HG03342 (cell line): ENCODE measurements around the gene MEX3D.
"Not testable (repeated sequence)": the region's sequence is repeated elsewhere in the genome, so short reads cannot be mapped to it uniquely, and the experiment has no call there.

Experiments
- ATAC-seq: cut with Tn5 transposase; IDR thresholded peaks from one replicate; pipeline ENCODE4 v1.9.1; 2021; ENCODE audit warnings: mild to moderate bottlenecking, moderate library complexity; ENCODE audit not compliant: unreplicated experiment

Gene MEX3D

DNA sequence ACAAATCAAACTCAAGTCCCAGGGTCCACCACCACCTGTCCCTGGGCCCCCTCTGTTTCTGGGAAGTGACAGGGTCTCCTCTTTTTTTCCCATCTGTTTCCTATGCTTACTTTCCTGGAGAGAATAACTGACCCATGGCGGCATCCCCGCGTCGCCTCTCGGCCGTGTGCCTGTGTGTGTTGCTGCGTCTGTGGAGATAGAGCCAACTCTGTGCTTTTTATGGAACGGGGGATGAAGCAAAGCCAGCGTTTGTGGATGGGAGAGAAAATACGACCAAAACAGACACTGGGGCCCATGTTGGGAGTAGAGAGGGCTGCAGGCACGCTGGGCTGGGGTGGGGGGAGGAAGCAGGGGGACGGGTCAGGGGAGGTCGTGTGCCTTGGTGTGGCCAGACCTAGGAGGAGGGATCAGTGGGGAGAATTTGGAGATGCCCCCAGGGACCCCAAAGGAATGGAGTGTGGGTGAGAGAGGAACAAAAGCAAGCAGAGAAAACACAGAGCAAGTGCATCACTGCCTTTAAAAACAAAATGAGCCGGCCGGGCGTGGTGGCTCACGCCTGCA lies 27.7 kb downstream of the MEX3D start:
- ATAC-seq = no peak

GRCh38 chr19:1539749-1540148 lies 28.4 kb downstream of the MEX3D start:
- ATAC-seq = not testable (repeated sequence)

DNA sequence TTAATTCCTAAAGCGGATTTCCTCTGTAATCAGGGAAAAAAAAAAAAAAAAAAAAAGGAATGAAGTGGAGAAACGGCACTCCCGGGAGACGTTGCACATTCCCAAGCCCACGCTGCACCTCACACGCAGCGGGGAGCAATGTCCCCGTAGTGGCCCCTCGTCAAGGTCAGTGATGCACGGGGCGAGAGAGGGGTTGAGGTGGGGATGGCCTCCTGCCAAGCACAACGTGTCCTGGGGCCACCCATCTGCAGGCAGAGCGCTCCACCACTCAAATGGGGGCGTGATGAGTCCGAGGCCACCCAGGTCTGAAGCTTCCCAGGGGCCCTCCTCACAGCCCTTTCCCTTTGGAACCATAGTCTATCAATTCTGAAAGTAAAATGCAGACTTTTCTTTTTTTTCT lies 29.1 kb downstream of the MEX3D start:
- no peak for ATAC-seq

- ATAC-seq = not testable (repeated sequence)
Measured at GRCh38 chr19:1535699-1536098, 32.4 kb downstream of the MEX3D start.

DNA sequence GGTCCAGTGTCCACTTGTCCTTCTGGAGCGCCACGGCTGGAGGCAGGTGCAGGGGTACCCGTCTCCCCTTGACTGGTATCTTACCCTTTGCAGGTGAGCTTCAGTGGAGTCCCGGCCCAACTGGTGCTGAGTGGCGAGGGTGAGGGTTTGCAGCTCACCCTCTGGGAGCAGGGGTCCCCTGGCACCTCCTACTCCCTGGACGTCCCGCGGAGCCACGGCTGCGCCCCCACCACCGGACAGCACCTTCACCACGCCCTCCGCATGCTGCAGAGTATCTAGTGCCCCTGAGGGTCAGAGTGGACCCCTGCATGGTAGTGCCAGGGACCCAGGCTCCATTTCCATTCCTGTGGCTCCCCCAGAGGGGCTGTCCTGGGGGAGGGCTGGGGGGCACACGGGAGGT lies 33.2 kb downstream of the MEX3D start:
- no peak for ATAC-seq

DNA sequence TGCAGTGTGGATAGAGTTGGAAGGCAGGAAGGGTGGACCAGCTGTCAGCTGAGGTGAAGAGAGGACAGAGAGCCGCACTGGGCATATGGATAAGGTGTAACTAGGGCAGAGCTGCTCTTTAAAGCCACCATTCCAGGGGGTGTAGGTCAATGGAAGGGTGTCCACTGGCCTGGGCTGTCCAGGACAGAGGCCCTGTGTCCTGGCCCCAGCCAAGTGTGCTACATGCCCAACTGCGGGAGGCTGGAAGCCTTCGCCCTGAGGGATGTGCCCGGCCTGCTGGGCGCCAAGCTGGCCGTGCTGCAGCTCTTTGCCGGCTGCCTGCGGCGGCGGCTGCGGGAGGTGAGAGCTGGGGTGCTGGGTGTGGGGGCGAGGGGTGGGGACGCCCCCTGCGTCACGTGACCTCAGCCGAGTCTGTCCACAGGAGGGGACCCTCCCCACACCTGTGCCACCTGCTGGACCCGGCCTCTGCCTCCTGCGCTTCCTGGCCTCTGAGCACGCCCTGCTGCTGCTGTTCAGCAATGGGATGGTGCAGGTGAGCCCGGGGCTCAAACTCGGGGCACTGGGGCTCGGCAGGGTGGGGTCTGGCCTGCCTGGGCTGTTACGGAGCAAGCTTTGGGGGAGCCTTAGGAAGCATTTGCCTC lies 34.5 kb downstream of the MEX3D start:
- ATAC-seq = no peak

DNA sequence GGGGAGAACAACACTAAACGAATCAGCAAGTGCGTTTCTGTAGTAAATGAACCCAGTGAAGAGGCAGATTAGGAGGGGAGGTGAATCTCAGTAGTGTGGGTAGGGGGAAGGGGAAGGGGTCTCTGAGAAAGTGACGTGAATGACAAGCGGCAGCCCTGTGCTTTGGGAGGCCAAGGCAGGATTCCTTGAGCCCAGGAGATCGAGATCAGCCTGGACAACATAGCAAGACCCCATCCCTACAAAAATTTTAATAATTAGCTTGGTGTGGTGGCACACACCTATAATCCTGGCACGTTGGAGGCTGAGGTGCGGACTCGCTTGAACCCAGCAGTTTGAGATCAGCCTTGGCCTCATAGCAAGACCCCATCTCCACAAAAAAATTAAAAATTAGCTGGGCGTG lies 36.1 kb downstream of the MEX3D start:
- no peak for ATAC-seq

DNA sequence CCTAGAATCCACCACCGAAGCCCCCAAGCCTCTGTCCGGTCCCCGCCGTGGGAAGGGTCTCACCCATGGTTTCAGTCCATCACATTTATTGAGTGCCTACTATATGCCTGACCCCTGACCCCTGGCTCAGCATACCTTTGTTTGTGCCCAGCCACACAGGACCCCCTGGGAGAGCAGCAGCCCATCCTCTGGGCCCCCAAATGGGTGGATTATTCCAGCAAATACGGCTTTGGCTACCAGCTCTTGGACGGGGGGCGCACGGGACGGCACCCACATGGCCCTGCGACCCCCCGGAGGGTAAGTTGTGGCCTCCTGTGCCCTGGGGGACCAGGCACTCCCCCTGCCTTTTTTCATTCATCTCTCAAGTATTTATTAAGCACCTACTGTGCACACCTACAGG lies 36.5 kb downstream of the MEX3D start:
- ATAC-seq = no peak

- ATAC-seq = not testable (repeated sequence)
Measured at GRCh38 chr19:1530856-1531255, 37.3 kb downstream of the MEX3D start.

GRCh38 chr19:1529430-1529816 lies 38.7 kb downstream of the MEX3D start:
- no peak for ATAC-seq

DNA sequence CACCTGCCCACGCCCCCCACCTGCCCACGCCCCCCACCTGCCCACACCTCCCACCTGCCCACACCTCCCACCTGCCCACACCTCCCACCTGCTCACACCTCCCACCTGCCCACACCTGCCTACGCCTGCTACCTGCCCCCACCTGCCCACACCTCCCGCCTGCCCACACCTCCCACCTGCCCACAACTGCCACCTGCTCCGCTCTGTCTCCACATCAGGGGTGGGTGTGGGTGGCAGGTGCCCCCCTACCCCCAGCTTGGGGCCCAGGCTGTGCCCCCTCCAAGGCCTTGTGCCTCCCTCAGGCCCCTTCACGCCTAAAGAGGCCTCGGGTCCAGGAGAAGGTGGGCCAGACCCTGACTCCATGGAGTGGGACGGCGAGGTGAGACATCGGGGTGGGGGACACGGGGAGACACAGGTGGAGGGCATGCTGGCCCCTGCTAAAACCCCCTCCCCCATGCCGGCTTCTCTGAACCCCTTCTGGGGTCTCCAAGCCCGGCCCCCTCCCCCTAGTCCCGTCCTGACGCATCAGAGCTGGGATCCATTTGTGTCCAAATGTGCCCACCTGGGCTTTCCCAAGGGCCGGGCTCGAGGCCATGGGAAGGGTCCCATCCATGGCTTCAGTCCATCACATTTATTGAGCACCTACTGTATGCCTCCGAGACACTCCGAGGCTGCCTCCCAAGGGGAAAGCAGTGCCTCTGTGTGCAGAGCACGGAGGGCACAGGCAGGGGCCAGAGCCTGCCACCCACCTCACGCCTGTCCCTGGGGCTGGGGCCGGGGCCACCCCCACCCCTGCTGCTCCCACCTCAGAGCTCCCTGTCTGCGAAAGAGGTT lies 39.3 kb downstream of the MEX3D start:
- ATAC-seq = no peak

GRCh38 chr19:1527650-1528309 lies 40.3 kb downstream of the MEX3D start:
- ATAC-seq = no peak

GRCh38 chr19:1526979-1527649 lies 41.0 kb downstream of the MEX3D start:
- ATAC-seq = no peak

DNA sequence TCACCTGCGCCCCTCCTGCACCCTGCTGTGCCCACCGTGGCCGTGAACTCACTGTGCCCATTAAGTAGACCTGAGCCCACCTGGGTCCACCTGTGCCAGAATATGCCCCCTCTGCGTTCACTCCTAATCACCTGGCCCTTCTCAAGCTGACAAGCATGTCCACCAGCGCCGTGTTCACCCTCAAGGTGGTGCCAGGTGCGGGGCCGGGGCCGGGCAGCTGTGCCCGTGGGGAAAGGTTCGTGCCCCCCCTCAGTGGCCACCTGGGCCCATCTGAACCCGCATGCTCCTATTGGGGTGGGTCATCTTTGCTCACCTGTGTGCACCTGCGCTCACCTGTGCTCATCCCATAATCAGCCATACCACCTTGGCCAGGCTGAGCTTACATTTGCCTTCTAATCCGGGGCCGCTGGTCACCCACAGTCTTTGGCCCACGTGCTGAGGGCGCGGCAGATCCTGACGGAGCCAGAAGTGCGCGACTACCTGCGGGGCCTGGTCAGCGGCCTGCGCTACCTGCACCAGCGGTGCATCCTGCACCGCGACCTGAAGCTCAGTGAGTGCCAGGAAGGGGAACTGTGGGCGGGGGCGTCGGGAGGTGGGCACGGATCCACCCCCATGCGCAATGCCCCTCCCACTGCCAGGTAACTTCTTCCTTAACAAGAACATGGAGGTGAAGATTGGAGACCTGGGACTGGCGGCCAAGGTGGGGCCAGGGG lies 41.9 kb downstream of the MEX3D start:
- ATAC-seq = no peak

DNA sequence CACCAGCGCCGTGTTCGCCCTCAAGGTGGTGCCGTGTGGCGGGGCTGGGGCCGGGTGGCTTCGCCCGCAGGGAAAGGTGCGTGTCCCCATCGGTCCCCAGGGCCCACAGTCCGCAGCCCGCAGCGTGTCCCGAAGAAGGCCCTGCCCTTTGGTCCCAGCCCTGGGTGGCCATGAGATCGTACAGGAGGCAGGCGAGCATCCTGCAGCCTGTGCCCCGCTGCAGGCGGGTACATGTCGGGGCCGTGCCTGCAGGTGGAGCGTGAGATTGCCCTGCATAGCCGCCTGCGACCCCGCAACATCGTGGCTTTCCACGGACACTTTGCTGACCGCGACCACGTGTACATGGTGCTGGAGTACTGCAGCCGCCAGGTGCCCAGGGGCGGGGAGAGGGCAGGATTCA lies 42.8 kb downstream of the MEX3D start:
- ATAC-seq = no peak

- ATAC-seq = no peak
Measured at GRCh38 chr19:1524972-1525325, 43.2 kb downstream of the MEX3D start.

DNA sequence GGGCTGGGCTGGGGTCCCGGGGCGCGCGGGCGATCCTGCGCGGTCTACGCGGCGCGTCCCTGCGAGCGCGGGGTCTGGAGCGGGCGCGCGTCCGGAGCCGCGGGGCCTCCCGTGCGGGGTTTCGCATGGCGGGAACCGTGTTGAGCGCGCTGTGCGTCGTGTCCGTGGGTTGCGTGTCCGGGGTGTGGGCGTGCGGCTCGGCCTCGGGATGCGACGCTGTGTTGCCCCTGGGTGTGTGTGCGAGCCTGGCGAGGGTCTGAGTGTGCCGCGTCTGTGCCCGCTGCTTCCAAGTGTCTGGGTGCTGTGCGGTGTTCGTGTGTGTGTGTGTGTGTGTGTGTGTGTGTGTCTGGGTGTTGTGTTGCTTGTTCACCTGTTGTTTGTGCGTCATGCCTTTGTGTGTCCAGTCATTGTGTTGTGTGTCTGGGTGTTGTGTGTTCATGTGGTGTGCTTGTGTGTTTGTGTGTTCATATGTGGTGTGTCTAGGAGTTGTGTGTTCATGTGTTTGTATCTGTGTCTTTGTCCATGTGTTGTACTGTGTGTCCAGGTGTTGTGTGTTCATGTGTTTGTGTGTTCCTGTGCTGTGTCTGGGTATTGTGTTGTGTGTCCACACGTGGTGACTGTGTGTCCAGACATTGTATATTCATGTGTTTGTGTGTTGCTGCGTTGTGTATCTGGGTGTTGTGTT lies 43.7 kb downstream of the MEX3D start:
- ATAC-seq = no peak

DNA sequence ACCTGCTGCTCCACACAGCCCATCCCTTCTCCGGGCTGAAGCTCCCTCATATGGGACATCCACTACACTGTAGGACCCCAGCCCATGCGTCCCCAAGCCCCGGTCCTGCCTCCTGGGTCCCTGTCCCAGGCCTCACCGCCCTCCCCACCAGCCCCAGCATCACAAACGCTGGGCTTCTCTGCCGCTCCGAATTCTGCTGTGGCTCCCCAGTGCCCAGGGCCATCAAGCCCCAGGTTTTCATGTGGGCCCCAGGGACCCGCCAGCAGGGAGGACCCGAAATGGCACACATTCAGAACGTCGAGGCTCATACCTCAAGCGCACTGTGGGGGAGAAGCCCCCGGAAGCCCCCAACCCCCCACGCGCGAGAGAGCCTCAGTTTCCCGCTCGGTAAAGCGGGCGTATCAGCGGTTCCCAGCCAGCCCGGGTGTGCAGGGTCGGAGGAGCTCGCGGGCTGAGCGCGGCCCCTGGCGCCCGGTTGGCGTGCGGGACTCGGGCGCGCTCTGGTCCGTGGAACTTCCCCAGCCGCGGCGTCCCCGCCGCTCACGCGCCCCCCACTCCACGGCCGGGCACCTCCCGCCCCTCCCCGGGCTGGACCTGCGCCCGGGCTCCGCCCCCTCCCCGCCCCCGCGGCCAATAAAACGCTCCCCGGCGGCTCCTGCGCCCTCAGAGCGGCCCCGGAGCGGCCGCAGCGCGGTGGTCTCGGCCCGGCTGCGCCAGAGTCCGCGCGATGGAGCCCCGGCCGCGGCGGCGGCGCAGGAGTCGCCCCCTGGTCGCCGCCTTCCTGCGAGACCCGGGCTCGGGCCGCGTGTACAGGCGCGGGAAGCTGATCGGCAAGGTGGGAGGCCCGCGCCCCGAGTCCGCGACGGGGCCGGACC lies 44.5 kb downstream of the MEX3D start, which contains the start of gene PLK5:
Gene PLK5, plus strand, starts transcription at position 666 of the 875 bp plus-strand sequence. CDS start 2,920 bp downstream, outside the sequence.
- ATAC-seq = no peak

DNA sequence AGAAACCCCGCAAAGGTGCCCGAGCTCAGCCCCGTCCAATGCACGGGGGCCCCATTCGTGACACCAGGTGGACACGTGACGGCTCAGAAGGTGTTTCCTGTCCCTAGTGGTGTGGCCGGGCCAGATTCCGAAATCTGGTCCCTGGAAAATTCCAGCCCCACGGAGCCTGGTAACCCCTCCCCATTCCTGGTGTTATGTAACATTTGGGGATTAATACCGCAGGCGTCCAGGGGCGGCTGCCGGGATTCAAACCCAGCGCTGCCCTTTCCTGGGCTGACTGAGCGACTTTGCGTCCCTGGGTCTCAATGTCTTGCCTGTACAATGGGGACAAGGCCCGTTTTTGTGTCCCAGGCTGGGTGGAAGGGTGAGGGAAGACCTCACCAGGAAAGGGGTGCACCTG lies 45.3 kb downstream of the MEX3D start:
- no peak for ATAC-seq
